GM12865 (cell line): ENCODE measurements around the gene ZNF618.

ENCODE experiments used
- DNase-seq: peaks from one replicate; pipeline ENCODE4 v3.0.0; 2010; ENCODE audit warnings: low read depth
- H3K4me3 ChIP-seq: 2 replicates; pipeline ENCODE4 v1.5.1; 2011; ENCODE audit warnings: mild to moderate bottlenecking, low read depth, low read length, control low read depth
- CTCF ChIP-seq: IDR thresholded peaks from 2 replicates; pipeline ENCODE4 v1.5.1; 2011; ENCODE audit warnings: low read length, control low read depth, low read depth, inconsistent platforms; ENCODE audit not compliant: insufficient read depth; ENCODE audit errors: missing control alignments

The ZNF618 gene

GRCh38 chr9:113934167-113934828 lies 58.2 kb downstream of the ZNF618 start:
- DNase-seq, result no peak
- H3K4me3 ChIP-seq, result no peak overlapping the region
- TF ChIP-seq CTCF, result no peak

- H3K4me3 ChIP-seq, result no peak overlapping the region
- no peak for DNase-seq
- TF ChIP-seq CTCF, result no peak
Measured at GRCh38 chr9:113934829-113935676, 58.9 kb downstream of the ZNF618 start.

DNA sequence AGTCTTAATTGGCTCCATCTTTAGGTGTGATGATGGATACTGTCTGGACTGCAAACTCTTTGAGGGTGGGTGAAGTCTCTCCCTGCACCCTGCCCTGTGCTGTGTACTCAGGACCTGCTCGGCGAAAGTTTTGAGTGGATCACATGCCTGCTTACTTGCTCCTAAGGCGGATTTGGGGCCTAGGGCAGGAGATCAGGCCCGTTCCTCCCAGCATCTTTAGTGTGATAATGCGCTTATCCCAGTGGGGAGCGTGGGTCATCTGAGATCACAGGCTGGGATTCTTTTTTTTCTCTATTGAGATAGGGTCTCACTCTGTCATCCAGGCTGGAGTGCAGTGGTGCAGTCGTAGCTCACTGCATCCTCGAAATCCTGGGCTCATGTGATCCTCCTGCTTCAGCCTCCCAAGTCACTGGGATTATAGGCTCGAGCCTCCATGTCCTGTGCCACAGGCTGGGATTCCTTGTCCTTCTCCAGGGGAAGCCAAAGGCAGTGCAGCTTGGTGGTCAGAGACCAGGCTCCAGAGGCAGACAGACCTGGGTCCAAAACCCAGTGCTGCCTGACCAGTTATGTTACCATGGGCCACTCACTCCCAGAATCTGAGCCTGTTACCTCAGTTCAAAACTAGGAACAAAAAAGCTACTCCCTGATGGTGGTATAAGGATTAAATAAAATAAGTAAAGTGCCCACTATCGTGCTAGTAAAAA lies 59.7 kb downstream of the ZNF618 start:
- DNase-seq, result no peak

DNA sequence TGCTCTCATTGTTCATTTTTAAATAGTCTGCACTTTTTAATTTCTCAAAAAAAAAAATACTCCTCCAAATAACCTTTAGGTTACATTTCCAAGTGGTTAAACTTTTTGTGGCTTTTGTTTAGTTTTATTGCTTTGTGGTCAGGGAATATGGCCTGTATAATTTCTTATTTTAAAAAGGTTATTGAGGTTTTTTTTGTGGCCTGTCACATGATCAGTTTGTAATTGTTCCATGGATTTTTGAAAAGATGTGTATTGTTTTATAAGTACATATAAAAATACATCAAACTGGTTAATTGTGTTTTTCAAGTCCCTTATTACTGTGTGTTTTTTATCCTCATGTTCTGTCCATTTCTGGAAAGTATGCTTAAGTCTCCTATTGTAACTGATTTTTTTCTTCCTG lies 64.0 kb downstream of the ZNF618 start:
- no peak for DNase-seq
- no peak overlapping the region for H3K4me3 ChIP-seq
- TF ChIP-seq CTCF, result no peak

More for the DNA sequence above, 59.7 kb downstream of the ZNF618 start:
- no peak overlapping the region for H3K4me3 ChIP-seq
- TF ChIP-seq CTCF, result no peak

DNA sequence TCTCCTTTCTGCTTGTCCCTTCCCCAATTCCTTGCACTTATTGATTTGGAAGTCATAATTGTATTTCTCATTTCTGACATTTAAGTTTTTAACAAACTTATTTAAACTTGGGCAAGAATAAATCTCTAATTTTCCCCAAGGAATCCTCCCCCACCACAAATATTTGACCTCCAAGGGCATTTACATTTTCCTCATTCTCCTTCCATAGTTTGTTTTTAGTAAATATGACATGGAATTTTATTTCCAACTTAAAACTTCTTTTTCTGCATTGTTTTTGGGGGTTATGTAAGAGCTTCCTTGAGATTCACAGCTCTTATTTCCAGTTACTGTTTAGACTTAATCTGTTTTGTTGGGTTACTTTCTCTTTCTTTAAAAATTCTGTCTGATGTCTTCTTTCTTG lies 64.9 kb downstream of the ZNF618 start:
- DNase-seq, result no peak
- H3K4me3 ChIP-seq, result no peak overlapping the region
- TF ChIP-seq CTCF, result no peak

DNA sequence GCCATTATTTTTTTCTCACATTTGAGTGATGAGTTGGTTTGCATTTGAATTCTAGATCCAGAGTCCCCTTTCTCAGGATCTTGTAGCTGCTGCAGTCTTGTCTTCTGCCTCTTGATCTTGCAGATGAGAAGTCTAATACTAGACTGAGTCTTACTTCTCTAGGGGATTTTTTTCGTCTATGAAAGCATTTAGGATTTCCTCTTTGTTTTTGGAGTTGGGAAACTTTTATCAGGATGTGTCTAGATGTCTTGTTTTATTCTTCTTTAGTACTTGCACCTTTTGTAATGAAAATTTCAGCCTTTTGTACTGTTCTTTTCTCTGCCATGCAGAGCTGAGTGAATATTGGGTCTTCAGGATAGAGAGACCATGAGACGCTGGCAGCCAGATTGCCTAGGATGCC lies 65.4 kb downstream of the ZNF618 start:
- TF ChIP-seq CTCF, result no peak
- DNase-seq, result no peak
- H3K4me3 ChIP-seq, result no peak overlapping the region
